A673 (cell line): ENCODE data around the gene ZNF619. TPM values are rescaled to one million over a fixed set of nuclear protein-coding genes. Genes with fewer than 3 reads are reported as not detected.

Experiments used
- BruUV-seq: library from RNA; stranded (reverse); fragments of 400-500 nt; replicated peaks from 2 replicates; lab custom pipeline; 2021; lab: Mats Ljungman, UMichigan
- CTCF ChIA-PET: fragments of 300-600 bp; sonication (Branson Sonifier 250); formaldehyde crosslinking; loops from one replicate; lab custom pipeline; 2022; ENCODE audit warnings: antibody characterized with exemption; lab: Charles Lee
- POLR2A ChIA-PET: fragments of 300-600 bp; sonication (Branson Sonifier 250); formaldehyde crosslinking; loops from one replicate; lab custom pipeline; 2022; ENCODE audit warnings: antibody characterized with exemption; ENCODE audit not compliant: low non-redundant PET; lab: Charles Lee
- DNase-seq: peaks from one replicate; pipeline ENCODE4 v3.0.0-alpha.2; 2015; ENCODE audit warnings: low spot score
- H3K27ac ChIP-seq: fragments of 200-600 bp; sonication (generic); 2 replicates; pipeline ENCODE4 v1.5.1; 2016; ENCODE audit warnings: mixed run types, low read depth, mild to moderate bottlenecking, mixed read lengths, antibody characterized with exemption, low read length; ENCODE audit not compliant: poor library complexity, severe bottlenecking
- H3K27me3 ChIP-seq: fragments of 200-600 bp; sonication (generic); replicated peaks from 2 replicates; pipeline ENCODE4 v1.6.1; 2017; ENCODE audit warnings: mixed run types, low read depth, mild to moderate bottlenecking, mixed read lengths, antibody characterized with exemption, low read length; ENCODE audit not compliant: insufficient read depth, poor library complexity
- H3K36me3 ChIP-seq: fragments of 200-600 bp; sonication (generic); 2 replicates; pipeline ENCODE4 v1.6.1; 2016; ENCODE audit warnings: mixed run types, mild to moderate bottlenecking, mixed read lengths, antibody characterized with exemption, low read length; ENCODE audit not compliant: insufficient read depth, poor library complexity, severe bottlenecking
- H3K4me1 ChIP-seq: fragments of 200-600 bp; sonication (generic); 2 replicates; pipeline ENCODE4 v1.6.1; 2017; ENCODE audit warnings: mixed run types, mild to moderate bottlenecking, mixed read lengths, antibody characterized with exemption, low read length; ENCODE audit not compliant: insufficient read depth, poor library complexity, severe bottlenecking
- H3K4me3 ChIP-seq: fragments of 200-600 bp; sonication (generic); 2 replicates; pipeline ENCODE4 v1.5.1; 2016; ENCODE audit warnings: low read depth, mixed run types, mild to moderate bottlenecking, mixed read lengths, low read length; ENCODE audit not compliant: poor library complexity, severe bottlenecking
- H3K9me3 ChIP-seq: fragments of 200-600 bp; sonication (generic); 2 replicates; pipeline ENCODE4 v1.6.1; 2016; ENCODE audit warnings: mixed run types, low read depth, mild to moderate bottlenecking, mixed read lengths, antibody characterized with exemption, low read length; ENCODE audit not compliant: poor library complexity, severe bottlenecking
- CTCF ChIP-seq: fragments of 300-800, 200-600 bp; sonication (generic); conservative IDR thresholded peaks from 2 replicates; pipeline ENCODE4 v1.5.1; 2017; ENCODE audit warnings: low read depth, mild to moderate bottlenecking, antibody characterized with exemption, low read length, moderate library complexity, mixed read lengths
- EZH2 ChIP-seq: fragments of 200-600 bp; sonication (generic); IDR thresholded peaks from 2 replicates; pipeline ENCODE4 v1.6.1; 2017; ENCODE audit warnings: borderline replicate concordance, low read depth, mild to moderate bottlenecking, mixed read lengths, antibody characterized with exemption, low read length; ENCODE audit not compliant: poor library complexity, severe bottlenecking
- intact Hi-C: fragments of 100-400 bp; cut with micrococcal nuclease; formaldehyde crosslinking; loops from one replicate; pipeline ENCODE4 v1.10.0; 2022; ENCODE audit not compliant: unreplicated experiment
- total RNA-seq: library from RNA; stranded (reverse); gene quantifications from 2 replicates; pipeline ENCODE4 v1.2.3, GENCODE V29; 2021

Gene ZNF619
- total RNA-seq, 1 experiment from 2014 or later: 3.3 TPM

GRCh38 chr3:40452876-40453730, 23.8 kb upstream of the ZNF619 start:
- intact Hi-C loops: no loop called here
- no peak for TF ChIP-seq CTCF
- TF ChIP-seq EZH2: no peak
- BruUV-seq: no TSS peak
- Histone ChIP-seq H3K36me3 (peaks cover 1% of the 10 kb centered on the region), H3K4me3 (peak overlapping the region; percentile 59), H3K4me1 (peaks cover 4% of the 10 kb centered on the region), H3K9me3 (no peaks in the 10 kb centered on the region), H3K27ac (peak overlapping the region; percentile 70), H3K27me3 (no peaks in the 10 kb centered on the region)
- CTCF ChIA-PET: interaction anchor here (0.5 kb wide), 1 partner anchor 126 kb away, joined by 9 read pairs; no protein-coding TSS in a partner anchor
- peak; percentile 96 for DNase-seq
- POLR2A ChIA-PET: no interaction called here

- POLR2A ChIA-PET: no interaction called here
- BruUV-seq: no TSS peak
- Histone ChIP-seq H3K27ac (peak overlapping the region; percentile 47), H3K4me3 (peak overlapping the region; percentile 59), H3K9me3 (no peaks in the 10 kb centered on the region), H3K4me1 (peaks cover 4% of the 10 kb centered on the region), H3K27me3 (no peaks in the 10 kb centered on the region), H3K36me3 (peaks cover 10% of the 10 kb centered on the region)
- CTCF ChIA-PET: no interaction called here
- TF ChIP-seq CTCF: no peak
- no peak for TF ChIP-seq EZH2
- intact Hi-C loops: no loop called here
- no peak for DNase-seq
These were observed 23.0 kb upstream of the ZNF619 start for GRCh38 chr3:40453933-40454332.

- no TSS peak for BruUV-seq
- DNase-seq: no peak
- no peak overlapping the region for H3K27ac ChIP-seq
- H3K4me3 ChIP-seq: no peak overlapping the region
- H3K27me3 ChIP-seq: no peaks in the 10 kb centered on the region
- POLR2A ChIA-PET: no interaction called here
- CTCF ChIA-PET: no interaction called here
- no peaks in the 10 kb centered on the region for H3K9me3 ChIP-seq
- H3K36me3 ChIP-seq: peaks cover 22% of the 10 kb centered on the region
- intact Hi-C loops: no loop called here
- TF ChIP-seq CTCF (no peak), EZH2 (no peak)
- peaks cover 4% of the 10 kb centered on the region for H3K4me1 ChIP-seq
These were observed 21.6 kb upstream of the ZNF619 start for GRCh38 chr3:40455328-40455727.
